AG09309 (cell line): Measurements from ENCODE around the gene CD46.

Experiments
- DNase-seq: peaks from one replicate; pipeline ENCODE4 v3.0.0-alpha.2; 2010; ENCODE audit warnings: low read depth
- H3K4me3 ChIP-seq: 2 replicates; pipeline ENCODE4 v1.5.1; 2011; ENCODE audit warnings: mild to moderate bottlenecking, low read depth, low read length, moderate library complexity; ENCODE audit not compliant: control insufficient read depth
- CTCF ChIP-seq: IDR thresholded peaks from 2 replicates; pipeline ENCODE4 v1.5.1; 2011; ENCODE audit warnings: mild to moderate bottlenecking, low read depth, low read length, inconsistent platforms; ENCODE audit not compliant: insufficient read depth, control insufficient read depth; ENCODE audit errors: missing control alignments

CD46 gene

GRCh38 chr1:207841901-207842300 lies 90.0 kb downstream of the CD46 start:
- no peak overlapping the region for H3K4me3 ChIP-seq
- DNase-seq = no peak
- no peak for TF ChIP-seq CTCF

- no peak for TF ChIP-seq CTCF
- no peak for DNase-seq
Observed at GRCh38 chr1:207842506-207842905, 90.7 kb downstream of the CD46 start.

GRCh38 chr1:207844371-207844770 lies 92.5 kb downstream of the CD46 start:
- TF ChIP-seq CTCF = no peak
- no peak for DNase-seq
- no peak overlapping the region for H3K4me3 ChIP-seq

More at GRCh38 chr1:207842506-207842905, 90.7 kb downstream of the CD46 start:
- no peak overlapping the region for H3K4me3 ChIP-seq
